GM12801 (cell line): ENCODE data around the gene UTF1.

Experiments
- CTCF ChIP-seq: IDR thresholded peaks from one replicate; pipeline ENCODE4 v1.5.1; 2011; ENCODE audit warnings: control low read depth; ENCODE audit not compliant: insufficient read length; ENCODE audit errors: extremely low read depth

Gene UTF1

GRCh38 chr10:133190225-133190624 lies 39.8 kb upstream of the UTF1 start:
- TF ChIP-seq CTCF, result no peak

GRCh38 chr10:133191651-133192050 lies 38.4 kb upstream of the UTF1 start:
- TF ChIP-seq CTCF, result no peak

GRCh38 chr10:133194151-133194550 lies 35.9 kb upstream of the UTF1 start:
- no peak for TF ChIP-seq CTCF

GRCh38 chr10:133195096-133195495 lies 34.9 kb upstream of the UTF1 start:
- TF ChIP-seq CTCF, result no peak

- no peak for TF ChIP-seq CTCF
Measured at GRCh38 chr10:133195611-133196010, 34.4 kb upstream of the UTF1 start.

- TF ChIP-seq CTCF, result no peak
Measured at GRCh38 chr10:133196221-133196915, 33.6 kb upstream of the UTF1 start.

- TF ChIP-seq CTCF, result no peak
Measured at GRCh38 chr10:133196936-133197758, 32.9 kb upstream of the UTF1 start.
